Measurements from ENCODE around the gene RANBP3.
"Not testable (repeated sequence)": the region's sequence is repeated elsewhere in the genome, so short reads cannot be mapped to it uniquely, and the experiment has no call there.

The RANBP3 gene

DNA sequence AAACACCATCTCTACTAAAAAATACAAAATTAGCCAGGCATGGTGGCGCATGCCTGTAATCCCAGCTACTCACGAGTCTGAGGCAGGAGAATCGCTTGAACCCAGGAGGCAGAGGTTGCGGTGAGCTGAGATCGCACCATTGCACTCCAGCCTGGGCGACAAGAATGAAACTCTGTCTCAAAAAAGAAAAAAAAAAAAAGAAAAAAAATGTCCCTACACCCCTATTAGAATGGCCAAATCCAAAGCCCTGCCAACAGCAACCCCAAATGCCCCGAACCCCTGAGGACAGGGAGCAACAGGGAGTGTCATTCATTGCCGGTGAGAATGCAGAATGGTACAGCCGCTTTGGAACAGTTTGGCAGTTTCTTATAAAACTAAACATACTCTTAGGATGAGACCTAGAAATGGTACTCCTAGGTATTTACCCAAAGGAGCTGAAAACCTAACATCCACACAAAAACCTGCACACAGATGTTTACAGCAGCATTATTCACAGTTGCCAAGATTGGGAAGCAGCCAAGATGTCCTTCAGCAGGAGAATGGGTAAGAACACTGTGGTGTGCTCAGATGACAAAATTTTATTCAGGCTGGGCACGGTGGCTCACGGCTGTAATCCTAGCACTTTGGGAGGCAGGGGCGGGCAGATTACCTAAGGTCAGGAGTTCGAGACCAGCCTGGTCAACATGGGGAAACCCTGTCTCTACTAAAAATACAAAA, 94.6 kb downstream of the RANBP3 start:
- not testable (repeated sequence) for DNase-seq (ENCODE audit: low read depth, low spot score)

DNA sequence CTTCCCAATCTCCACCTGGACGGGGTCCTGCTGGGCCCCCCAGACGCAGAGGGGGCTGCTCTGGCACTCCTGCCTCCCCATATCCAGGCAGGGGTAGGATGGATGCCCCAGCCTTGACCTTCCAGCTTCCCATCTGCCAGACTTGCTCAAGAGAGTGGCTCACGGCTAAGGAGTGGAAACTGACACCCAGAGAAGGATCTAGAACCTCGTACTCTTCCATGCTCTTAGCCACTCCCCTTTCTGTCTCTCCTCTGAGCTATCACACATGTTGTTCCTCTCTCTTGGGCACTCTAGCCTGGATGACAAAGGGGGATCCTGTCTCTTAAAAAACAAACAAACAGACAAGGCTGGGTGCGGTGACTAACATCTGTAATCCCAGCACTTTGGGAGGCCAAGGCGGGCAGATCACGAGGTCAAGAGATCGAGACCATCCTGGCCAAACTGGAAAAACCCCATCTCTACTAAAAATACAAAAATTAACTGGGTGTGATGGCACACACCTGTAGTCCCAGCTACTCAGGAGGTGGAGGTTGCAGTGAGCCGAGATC, 95.4 kb downstream of the RANBP3 start:
- no peak for DNase-seq (ENCODE audit: low read depth, low spot score)

DNA sequence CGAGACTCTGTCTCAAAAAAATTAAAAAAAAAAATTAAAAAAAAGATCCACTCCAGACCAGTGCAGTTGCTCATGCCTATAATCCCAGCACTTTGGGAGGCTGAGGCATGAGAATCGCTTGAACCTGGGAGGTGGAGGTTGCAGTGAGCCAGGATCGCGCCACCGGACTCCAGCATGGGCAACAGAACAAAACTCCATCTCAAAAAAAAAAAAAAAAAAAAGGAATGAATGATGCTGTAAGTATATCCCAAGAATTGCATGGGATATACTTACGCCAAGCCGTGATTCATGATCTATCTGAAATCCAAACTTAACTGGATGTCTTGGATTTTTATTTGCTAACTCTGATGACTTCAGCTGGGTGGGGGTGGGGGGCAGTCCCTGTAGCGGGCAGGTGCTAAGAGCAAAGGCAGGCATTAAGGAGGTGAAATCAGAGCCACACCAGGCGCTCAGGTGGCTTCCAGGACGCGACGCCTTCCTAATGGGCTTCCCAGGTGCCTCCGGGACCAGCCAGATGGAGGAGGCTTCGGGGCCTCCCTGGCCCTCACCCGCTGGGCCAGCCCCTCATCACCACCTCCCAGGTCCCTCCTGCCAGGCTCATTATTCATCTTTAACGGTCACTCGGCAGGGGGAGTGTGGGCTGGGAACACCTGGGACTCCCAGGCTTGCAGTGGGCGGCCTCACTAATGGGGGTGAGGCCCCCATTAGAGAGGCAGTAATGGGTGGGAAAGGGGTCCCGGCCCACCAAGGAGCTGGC, 96.2 kb downstream of the RANBP3 start:
- DNase-seq (ENCODE audit: low read depth, low spot score), result no peak

DNA sequence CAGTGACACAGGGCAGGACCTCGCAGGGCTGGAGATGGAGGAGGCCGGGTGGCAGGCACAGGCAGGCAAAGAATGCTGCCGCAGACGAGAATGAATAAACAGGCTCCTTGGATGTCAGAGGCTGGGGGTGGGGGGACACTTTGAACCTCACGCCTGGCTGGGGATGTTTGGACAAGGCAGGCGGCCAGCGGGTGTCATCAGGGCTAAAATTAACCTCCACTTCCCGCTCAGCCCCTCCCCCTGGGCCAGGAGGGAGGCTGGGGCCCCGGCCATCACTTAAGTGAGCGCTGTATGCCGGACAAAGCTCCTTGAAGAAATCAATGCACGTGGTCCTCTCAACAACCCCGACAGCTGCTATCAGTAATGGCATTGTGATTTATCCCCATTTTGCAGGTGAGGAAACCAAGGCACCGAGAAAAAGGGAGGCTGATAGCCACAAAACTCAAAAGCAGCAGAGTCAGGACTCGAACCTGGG, 97.3 kb downstream of the RANBP3 start:
- no peak for DNase-seq (ENCODE audit: low read depth, low spot score)

DNA sequence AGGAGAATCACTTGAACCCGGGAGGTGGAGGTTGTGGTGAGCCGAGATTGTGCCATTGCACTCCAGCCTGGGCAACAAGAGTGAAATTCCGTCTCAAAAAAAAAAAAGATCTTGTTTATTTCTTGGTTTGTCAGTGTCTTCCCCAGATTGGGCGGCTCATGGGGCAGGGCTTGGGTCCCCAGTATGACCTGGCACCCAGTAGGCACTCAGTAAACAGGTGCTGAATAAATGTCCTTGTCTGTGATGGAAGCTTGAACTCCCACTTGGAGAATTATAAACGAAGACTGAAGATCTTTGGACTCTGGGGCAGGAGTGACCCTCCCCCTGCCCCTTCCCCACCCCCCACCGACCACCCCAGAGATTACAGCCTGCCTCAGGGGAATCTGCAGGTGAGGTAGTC, 97.7 kb downstream of the RANBP3 start:
- no peak for DNase-seq (ENCODE audit: low read depth, low spot score)

DNA sequence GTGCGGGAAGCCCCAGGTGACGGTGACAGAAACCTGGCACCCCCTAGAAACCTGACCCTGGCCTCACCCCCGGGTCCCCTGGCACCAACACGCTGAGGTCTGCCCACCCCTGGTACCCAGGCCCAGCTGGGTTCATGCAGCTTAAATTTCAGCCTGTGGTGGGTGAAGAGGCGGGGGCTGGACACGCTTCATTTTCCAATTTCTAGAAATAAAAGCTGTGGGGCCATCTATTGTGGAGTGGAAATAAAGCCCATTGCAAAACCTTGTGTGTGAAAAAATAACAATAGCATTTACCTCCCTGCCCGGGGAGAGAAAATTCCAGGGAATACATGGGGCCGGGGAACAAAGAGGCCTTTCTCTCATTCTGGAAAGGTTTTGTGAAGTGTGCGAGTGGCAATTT, 100.1 kb downstream of the RANBP3 start:
- DNase-seq (ENCODE audit: low read depth, low spot score), result no peak

DNA sequence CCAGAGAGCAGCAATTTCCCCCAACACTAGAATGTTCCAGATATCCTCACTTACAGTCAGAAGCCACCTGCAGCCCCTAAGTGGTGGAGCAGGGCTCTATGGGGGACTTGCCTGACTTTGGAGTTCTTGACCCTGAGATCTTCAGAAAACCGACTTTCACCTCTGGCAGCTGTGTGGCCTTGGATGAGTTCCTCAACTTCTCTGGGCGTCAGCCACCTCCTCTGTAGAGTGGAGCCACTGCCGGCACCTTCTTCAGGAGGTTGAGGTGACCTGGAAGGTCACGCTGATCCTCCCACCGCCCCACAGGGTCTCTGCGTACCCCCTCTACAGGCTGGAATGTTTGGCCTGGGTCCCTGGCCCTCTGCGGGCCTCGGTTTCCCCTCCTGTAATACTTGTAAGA, 100.5 kb downstream of the RANBP3 start:
- DNase-seq (ENCODE audit: low read depth, low spot score), result no peak

DNA sequence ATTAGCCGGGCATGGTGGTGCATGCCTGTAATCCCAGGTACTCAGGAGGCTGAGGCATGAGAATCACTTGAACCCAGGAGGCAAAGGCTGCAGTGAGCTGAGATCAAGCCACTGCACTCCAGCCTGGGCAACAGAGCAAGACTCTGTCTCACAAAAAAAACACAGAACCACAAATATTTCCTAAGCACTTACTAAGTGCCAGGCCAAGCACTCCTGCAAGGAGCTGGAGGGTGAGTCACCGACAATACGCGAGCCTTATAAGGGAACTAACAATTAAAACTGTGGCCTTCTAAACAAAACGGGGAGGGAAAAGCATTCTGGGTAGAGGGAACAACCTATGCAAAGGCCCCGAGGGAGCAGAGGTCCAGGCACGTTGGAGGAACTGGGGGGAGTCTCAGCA, 103.4 kb downstream of the RANBP3 start:
- DNase-seq (ENCODE audit: low read depth, low spot score), result not testable (repeated sequence)

DNA sequence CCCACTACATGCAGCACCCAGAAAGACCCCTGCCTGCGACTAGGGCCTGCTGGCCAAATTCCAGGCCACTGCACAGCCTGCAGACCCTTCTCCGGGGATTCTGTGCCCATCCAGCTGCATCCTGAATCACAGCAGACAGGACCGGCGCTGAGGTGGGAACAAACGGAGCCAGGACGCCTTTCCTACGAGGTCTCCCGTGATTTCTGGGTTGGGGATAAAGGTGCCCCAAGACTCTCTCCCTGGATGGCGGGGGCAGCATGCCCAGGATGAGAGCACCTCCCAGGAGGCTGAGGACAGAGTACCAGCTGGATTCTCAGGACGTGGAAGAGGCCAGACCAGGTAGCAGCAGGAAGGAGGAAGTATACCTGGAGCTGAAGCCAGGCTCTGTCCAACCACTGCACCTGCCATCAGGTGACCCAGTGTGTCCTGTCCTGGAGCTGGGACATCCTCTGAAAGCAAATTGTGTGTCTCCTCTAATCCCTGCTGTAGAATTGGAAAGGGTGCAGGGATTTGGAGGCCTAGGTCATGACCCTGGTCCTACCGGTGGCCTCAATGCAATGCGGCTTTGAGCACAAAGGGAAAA, 104.2 kb downstream of the RANBP3 start:
- no peak for DNase-seq (ENCODE audit: low read depth, low spot score)

DNA sequence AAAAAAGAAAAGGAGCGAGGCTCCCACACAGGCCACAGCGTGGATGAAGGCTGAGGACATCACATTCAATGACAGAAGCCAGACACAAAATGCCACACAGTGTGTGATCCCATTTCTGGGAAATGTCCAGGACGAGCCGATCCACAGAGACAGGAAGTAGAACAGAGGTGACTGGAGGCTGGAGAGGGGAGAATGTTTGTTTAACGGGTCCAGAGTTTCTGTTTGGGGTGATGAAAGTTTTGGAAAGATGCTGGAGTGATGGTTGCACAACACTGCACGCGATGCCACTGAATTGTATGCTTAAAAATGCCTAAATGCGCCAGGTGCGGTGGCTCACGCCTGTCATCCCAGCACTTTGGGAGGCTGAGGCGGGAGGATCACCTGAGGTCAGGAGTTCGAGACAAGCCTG, 107.0 kb downstream of the RANBP3 start:
- no peak for DNase-seq (ENCODE audit: low read depth, low spot score)

DNA sequence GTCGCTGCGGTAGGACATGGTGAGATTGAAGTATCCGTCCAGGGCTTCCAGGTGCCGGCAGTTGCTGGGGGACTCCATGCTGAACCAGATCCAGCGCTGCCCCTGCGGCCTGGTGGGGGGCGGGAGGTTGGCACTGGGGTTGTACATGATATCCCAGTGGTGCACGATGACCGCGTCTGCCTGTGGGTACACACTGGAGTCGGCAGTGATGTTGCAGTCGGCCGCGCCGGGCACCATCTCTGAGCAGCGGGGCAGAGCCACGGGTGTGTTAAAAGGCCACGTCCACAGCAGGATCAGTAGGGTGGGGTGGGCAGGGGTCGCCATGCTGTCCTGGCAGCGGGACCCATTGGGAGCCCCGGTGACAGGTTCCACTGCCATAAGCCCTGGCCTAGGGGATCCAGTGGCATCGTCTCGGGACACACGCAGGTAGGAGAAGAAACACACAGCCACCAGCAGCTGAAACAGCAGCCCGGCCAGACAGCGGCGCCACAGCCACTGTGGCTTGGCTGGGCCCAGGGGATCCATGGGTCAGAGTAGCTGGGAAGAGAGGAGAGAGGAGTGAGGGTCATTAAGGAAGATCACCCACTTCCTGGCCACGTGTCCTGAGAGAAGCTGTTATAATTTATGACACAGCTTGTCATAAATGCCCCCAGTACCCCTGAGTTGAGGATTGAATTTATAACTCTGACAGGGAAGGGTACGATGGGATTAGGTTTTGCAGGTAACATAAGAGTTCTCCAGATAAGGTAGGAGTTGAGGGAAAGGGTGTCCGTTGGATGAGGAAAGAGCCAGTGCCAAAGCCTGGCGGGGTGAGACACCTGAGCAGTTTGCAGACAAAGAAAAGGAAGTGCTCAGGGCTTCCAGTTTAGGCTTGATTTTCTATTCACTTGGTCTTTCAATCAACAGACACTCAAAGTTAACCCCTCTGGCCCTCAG, 110.5 kb downstream of the RANBP3 start:
- DNase-seq (ENCODE audit: low read depth, low spot score), result no peak

Data from iPS DF 19.7 (cell line).